ENCODE measurements around the gene TRAPPC13.

TRAPPC13 gene

GRCh38 chr5:65704621-65705239 is 79.9 kb downstream of the TRAPPC13 start:
- TF ChIP-seq, protein P1, sequence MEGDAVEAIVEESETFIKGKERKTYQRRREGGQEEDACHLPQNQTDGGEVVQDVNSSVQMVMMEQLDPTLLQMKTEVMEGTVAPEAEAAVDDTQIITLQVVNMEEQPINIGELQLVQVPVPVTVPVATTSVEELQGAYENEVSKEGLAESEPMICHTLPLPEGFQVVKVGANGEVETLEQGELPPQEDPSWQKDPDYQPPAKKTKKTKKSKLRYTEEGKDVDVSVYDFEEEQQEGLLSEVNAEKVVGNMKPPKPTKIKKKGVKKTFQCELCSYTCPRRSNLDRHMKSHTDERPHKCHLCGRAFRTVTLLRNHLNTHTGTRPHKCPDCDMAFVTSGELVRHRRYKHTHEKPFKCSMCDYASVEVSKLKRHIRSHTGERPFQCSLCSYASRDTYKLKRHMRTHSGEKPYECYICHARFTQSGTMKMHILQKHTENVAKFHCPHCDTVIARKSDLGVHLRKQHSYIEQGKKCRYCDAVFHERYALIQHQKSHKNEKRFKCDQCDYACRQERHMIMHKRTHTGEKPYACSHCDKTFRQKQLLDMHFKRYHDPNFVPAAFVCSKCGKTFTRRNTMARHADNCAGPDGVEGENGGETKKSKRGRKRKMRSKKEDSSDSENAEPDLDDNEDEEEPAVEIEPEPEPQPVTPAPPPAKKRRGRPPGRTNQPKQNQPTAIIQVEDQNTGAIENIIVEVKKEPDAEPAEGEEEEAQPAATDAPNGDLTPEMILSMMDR (IDR thresholded peaks at IDR 0.05; ENCODE audit: low read depth, low read length) = no peak
- no peak overlapping the region for H3K4me3 ChIP-seq (ENCODE audit: low read depth, low read length)

DNA sequence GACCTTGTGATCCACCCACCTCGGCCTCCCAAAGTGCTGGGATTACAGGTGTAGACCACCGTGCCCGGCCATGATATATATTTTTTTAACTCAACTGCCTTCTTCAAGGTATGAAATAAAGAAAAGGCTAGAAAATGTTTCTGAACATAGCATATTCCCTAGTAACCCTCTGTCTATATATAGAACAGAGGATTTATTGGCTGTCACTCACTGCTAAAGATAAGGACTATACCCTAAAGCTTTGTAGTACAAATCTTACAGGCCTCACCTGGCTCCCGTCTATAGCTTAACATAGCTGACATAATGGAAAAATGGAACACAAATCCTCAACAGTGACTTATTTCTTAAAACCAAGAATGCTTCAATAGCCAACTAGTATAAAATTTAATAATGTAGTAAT is 82.8 kb downstream of the TRAPPC13 start:
- H3K4me3 ChIP-seq (ENCODE audit: low read depth, low read length) = no peak overlapping the region
- TF ChIP-seq, protein P1 (IDR thresholded peaks at IDR 0.05; ENCODE audit: low read depth, low read length) = no peak

DNA sequence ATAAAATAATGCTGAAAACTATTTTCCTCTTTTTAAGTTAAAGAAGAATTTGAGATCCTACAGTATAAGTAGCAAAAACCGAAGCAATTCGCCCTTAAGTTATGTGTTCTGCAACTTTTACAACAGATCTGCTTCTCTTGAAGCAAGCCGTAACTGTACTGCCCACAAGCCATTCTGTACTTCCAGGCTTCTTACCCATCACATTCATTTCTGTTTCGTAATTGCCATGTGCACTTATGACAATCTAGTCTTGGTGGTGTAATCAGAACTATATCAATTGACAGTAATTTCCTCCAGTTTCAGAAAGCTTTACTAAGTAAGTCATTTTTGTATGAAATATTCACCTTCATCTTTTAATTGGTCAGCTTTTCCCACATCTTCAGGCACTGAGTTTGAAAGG is 83.3 kb downstream of the TRAPPC13 start:
- TF ChIP-seq, protein P1 (IDR thresholded peaks at IDR 0.05; ENCODE audit: low read depth, low read length) = no peak

More for the DNA sequence above, 83.3 kb downstream of the TRAPPC13 start:
- no peak overlapping the region for H3K4me3 ChIP-seq (ENCODE audit: low read depth, low read length)

All from WI38 (cell line).